HG02852 (cell line): ENCODE data around the gene GLIS1.

Experiments used
- ATAC-seq: cut with Tn5 transposase; IDR thresholded peaks from one replicate; pipeline ENCODE4 v1.9.1; 2021; ENCODE audit warnings: mild to moderate bottlenecking, moderate library complexity; ENCODE audit not compliant: unreplicated experiment

Gene GLIS1

DNA sequence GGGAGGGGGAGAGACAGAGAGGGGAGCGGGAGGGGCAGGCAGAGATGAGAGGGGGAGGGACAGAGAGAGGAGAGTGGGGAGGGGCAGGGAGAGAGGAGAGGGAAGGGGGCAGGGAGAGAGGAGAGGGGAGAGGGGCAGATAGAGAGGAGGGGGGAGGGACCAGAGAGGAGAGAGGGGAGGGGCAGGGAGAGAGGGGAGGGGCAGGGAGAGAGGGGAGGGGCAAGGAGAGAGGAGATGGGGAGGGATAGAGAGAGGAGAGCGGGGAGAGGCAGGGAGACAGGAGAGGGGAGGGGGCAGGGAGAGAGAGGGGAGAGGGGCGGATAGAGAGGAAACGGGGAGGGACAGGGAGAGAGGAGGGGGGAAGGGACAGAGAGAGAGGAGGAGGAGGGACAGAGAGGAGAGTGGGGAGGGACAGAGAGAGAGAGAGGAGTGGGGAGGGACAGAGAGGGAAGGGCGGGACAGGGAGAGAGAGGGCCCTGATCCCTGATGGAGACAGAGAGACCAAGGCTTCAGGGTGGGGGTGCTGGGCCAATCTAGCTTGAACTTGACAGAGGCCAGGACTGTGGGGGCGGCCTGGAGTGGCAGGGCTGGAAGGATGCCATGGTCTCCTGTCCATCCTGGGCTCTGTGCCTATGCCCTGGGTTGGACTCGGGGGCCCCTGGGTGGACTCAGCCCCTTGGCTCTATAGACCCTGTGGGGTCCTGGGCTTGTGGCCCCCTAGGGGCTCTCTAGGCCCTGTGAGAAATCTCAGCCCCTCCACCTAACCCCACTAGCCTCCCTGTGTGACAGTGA, 236.1 kb downstream of the GLIS1 start:
- no peak for ATAC-seq

DNA sequence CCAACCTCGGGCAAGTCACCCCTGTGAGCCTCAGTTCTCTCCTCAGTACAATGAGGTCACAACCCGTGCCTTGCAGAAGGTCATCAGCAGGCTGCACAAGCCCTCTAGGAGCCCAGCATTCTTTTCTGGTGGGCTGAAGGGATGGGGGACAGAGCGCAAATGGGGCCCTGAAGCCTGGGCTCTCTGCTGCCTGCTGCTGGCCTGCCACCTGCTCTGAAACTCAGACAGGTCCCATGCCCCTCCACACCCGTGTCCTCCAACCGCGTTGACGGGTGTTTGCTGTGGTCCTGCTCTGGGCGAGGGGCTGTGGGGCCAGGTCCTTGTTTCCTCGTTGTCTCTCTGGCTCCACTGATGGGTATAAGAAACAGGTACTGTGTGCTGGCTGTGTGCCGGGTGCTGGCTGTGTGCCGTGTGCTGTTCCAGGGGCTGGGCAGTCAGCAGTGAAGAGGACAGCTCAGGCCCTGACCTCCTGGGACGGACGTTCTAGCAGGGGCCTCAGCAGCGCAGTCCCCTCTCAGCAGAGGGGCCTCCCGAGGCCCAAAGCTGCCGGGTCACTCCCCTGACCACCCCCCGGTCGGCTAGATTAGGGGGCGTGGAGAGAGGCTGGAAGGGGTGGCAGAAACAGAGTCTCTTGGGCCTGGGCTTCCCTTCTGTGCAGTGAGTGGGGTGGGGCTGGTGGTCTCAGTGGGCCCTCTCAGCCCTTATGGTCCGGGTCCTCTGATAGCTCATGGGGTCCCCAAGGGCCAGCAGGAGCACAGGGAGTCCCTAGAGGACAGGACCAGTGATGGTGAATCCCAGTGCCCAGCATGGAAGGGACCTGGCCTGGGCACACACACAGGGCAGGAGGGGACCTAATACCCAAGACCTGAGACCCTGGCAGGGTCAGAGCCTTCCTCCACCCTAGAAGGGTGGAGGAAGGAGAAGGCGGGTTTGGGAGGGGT, 237.6 kb downstream of the GLIS1 start:
- no peak for ATAC-seq

DNA sequence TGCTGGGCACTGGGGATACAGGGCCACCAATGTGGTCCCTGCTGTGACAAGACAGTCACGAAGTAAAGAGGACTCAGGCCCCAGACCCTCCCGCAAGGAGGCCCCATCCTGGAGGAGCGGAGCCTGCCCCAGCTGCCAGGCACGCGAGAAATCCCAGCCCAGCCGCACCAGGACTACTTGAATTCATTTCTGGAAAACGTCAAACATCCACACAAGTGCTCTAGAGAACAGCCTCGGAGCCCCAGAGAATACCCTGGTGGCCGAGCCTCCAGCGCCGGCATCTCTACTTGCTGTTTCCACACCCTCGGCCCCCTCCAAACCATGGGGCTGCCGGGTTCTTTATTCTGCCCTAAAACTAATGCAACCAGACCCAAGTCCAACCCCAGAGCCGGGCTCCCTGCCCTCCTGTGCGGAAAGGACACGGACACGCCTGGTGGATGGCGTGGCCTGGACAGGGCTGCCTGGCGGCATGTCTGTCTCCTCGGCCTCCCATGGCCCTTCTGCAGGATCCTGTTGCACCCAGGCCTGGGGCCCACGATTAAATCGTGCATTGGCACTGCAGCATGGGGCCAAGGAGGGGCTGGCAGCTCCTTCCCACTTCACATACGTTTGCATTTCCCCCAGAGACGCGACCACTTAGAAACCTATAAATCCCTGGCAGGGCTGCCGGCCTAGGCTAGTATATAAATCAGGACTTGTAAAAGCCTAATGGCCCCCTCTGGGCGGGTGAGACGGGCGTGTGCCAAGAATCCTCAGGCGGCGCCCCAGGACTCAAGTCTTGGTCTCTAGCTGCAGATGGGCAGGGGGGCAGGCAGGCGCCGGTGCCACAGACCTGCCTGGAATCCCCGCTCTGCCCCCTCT, 238.5 kb downstream of the GLIS1 start:
- no peak for ATAC-seq

DNA sequence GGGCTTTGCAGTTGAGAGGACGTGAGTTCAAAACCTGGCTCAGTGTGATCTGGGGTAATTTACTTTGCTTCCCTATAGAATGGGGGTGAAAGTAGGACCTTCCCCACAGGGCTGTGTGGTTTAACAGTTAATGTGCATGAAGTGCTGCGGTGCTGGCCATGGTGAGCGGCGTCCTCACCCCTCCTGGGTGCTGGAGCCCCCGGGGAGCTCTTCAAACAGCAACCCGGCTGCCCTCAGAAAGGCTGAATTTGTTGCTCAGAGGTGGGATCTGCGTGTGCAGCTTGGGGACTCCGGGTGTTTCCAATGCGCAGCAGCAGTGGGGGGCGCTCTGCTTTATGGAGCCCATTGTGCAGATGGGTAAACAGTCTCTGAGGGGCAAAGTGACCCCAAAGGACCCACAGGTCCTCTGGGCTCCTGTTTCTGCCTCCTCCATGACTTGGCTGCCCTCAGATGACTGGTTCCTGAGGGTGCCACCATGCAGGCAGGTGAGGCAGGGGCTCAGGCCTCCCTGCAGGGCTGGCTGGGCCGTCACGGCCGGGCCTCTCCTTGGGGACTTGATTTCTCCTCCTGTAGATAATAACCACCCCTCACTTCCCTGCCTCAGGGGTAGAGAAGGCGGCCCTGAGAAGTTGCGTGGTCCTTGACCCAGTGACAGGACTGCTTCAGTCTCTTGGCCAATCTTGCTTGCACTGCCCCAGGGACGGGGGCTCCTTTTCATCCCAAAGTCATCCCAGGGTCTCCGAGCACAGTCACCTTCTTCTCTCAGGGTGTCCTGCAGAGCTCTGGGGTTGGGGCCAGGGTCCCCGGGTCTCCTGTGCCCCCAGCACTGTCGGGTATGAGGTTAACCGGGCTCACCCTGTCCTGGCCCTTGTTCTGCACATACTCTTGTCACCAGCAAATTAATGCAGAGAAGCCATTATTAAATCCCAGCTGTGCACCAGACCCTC, 239.4 kb downstream of the GLIS1 start:
- no peak for ATAC-seq

DNA sequence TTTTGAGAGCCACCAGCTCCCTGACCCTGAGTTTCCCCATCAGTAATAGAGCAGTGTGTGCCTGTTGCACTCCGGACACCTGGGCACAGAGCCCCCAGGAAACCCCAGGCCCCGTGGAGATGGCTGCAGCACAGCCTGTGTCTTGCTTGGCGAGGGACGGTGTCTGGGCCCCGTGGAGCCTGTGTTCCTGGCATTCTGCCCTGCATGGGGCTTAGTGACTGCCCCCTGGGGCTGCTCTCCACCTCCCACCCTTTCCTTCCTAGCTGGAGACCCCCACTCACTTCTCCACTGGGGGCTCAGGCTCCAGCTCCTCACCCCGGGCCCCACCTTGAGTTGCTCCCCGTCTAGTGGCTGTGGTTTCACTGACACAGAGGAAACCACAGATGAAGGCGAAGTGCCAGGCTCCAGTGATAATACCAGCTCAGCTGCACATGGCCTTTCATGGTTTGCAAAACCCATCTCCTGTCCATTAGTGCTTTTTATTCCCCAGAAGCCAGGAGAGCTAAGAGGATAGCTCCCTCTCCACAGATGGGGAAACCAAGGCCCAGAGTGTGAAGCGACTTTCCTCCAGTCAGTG, 240.3 kb downstream of the GLIS1 start:
- ATAC-seq: no peak

DNA sequence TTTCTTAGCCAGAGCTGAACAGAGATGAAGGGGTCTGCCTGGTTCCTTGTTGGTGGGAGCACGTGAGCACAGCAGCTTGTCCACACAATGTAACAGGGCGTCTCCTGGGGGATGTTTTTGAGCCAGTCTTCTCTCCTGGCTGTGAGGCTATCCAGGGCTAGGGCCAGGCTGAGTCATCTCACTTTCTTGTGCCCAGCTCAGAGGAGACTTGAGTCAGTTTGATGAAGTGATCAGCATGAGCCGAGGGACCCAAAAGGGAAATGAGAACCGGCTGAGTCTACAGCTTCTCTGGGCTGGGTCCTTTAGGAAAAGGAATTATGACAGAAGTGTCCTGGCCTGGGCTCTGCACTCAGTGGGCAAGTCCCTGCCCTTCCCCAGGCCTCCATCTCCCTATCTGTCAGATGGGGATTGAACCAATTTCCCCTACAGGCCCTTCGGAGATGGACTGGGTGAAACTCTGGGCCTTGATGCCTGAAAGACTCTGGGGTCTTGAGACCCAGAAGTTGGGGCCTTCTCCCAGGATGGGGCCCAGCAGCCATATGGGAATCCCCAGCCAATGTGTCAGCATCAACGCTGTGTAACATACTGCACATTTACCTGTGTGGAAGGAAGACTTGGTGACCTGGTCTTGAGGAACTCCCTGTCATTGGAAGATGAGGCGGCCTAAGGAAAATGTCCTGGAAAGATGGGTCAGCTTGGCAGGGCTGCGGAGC, 243.2 kb downstream of the GLIS1 start:
- no peak for ATAC-seq

DNA sequence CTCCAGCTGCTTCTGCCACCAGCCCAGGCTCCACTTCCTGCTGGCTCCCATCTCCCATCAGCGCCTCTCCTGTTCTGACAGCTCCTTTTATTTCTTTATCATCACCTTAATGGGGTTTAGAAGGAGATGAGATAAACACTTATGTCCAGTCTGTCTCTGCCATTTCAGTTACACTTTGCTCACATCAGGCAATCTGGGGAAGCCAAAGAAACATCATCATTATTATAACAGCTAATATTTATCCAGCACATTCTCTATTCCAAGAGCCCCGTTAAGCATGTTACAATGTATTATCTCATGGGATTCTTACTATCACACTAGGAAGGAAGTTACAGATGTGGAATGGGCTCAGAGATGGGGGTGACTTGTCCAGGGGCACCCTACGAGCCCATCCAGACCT, 248.6 kb downstream of the GLIS1 start:
- ATAC-seq: no peak

DNA sequence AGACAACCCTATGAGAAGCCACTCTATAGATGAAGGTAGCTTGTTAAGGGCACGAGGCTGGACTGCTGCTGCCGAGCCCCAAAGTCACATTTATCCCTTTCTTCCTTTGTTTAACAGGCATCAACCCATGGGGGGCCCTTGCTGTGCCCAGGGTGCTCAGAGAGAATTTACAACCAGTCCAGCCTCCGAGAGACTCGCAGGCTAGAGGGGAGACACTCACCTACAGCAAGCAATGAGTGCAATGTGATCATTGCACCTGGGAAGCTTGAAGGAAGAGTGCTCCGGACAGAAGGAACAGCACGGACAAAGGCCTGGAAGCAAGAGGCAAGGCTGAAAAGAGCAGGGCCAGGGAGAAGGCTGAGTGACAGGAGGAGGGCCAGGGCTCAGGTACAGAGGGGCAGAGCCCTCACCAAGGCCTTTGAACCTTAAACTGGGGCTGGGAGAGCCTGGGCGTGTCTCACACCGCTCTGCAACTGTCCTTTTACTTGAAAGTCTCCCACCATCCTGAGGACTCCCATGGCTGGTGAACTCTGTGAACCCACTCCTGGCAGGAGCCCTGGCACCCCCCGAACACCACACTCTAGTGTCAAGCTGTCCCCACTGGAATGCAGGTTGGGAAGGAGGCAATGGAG, 252.5 kb downstream of the GLIS1 start:
- ATAC-seq: no peak

DNA sequence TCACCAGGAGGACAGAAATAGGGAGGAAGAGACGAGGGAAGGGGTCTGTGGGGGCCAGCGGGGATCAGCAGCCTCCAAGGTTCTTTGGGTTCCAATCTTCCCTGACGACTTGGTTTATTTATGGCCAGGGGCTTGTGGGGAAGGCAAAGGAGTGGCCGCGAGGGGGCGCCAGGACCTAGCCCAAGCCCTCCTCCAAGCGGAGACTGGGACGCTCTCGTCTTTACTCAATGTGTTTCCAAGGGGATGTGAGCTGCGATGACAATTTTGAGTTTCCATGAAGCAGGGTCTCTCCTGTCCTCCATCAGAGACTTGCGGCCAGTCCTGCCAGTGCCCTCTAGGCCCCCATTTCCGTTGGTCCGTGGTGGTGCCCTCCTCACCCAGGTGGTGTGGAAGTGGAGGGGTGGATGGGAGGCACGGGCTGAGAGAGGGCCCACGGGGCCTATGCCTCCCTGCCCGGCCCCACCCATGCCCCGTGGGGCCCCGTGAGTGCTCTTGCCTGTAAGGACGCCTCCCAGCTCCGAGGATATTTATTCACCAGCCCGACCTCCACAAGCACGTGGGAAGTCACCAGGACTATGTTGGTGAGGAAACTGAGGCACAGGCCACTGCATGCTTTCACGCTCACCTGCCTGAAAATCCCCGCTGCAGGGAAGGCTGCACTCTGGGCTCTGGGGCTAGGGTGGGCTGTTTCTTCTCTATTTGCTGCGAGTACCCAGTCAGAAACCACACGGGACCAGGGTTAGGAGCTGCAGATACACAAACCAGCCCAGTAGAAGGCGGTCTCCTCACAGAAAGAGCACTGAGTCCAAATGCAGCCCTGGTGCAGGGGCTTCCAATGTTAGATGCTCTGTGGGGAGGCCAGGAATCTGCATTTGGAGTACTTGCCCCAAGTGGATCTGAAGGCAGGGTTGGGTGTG, 253.2 kb downstream of the GLIS1 start:
- no peak for ATAC-seq

DNA sequence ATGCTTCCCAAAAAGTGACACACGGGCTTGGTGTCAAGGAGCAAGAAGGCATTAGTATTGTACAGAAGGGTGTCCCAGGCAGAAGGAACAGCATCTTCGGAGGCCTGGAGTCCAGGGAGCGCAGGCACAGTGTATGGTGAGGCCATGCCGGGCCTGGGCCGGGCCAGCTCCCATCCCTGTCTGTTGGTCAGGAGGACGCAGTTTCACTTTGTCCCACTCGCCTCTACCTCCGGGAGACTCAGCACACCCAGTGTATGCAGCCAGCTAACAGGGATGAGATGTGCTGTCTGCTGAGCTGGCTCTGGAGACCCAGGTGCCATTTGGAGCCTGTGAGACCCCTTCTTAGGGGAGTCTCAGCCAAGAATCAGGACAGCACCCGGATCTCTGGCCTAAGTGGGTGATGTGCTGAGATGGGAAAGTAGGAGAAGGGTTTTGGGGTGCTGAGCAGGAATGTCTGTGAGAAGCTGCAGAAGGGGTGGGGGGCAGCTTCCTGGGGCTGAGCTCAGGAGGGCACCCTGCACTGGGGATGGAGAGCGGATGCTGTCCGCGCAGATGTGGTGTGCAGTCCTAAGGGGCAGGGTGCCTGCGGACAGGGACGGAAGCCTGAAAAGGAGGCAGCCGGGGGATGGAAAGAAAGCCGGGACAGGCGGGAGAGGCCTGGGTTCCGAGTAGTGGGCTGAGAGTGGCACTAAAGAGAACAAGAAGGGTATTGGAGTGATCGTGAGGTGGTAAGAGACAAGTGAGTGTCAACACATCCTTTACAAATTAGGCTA, 254.1 kb downstream of the GLIS1 start:
- ATAC-seq: no peak

DNA sequence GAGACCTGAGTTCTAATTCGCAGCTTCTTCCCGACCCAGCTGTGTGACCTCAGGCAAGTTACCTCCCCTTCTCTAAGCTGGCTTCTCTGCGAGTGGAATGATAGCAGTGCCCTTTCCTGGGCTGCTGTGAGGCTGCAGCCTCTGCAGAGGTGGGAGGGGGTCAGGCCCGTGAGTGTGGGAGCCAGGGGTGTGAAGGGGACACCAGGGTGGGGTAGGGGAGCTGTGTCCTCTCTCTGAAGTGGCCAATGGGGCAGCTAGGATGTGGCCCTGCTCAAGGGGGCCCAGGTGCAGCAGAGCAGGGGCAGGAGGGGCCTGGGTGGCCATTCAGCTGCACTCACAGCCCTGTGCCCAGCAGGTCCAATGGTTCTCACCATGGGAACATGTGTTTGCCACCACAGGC, 255.3 kb downstream of the GLIS1 start:
- ATAC-seq: no peak

DNA sequence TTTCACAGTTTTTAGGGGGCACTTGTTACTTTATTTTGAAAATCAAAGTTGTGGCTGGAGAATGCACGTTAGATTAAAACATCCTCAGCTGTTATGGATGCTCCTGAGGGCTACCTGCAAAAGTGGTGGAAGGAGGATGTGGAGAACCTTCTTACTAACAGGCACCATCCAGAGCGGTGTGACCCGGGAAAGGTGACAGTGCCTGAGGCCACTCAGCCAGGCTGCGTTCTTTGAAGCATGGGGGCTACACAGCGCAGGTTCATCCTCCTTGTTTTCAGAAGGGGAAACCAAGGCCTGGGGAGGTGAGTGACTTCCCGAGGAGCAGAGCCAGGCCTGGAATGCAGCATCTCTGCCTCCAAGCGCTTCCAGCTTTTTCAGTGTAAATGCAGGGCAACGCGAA, 255.8 kb downstream of the GLIS1 start:
- no peak for ATAC-seq

DNA sequence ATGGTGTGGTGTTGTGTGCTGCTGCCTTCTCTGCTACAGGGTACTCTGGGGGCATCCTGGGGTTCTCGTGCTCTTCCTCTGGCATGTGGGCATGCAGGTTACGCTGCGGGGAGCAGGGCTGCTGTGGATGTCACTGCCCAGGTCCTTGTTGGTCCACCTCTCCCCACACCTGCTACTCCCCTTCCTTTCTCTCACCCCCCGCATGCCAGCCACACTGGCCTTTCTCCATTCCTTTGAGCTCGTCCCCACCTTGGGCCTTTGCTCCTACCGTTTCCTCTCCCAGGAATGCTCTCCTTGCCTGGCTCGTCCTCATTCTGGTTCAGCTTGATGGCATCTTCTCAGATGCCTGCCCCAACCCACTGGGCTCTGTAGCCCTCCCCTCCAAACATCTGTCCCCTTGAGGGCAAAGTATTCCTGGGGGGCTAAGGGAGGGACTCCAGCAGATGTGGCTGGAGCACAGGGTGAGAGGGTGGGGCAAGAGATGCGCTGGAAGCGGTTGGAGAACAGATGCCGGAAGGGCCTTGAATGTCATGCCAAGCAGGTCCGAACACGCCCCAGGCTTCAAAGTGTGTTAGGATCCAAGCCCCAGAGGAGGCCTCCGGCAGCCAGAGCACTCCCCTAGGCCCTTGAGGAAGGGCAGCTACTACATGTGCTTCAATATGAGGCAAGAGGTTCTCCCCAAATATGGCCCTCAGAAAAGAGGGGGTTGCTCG, 256.4 kb downstream of the GLIS1 start:
- no peak for ATAC-seq

DNA sequence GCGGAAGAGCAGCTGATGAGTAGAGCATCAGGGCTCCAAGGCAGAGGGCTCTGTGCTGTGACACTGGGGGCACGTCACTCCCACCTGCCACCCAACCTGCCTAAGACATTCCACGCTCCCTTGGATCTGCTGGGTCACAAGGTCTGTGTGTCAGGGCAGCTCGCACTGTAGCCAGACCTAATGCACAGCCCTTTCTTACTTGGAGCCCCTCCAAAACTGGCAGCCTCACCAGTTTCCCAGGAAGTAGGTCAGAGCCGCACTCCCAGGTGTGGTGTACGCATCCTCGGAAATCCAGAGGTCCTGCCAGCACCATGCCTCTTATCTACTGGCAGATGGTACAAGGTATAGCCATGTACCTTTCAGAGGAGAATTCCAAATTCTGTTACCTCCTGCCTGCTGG, 257.5 kb downstream of the GLIS1 start:
- ATAC-seq: no peak

DNA sequence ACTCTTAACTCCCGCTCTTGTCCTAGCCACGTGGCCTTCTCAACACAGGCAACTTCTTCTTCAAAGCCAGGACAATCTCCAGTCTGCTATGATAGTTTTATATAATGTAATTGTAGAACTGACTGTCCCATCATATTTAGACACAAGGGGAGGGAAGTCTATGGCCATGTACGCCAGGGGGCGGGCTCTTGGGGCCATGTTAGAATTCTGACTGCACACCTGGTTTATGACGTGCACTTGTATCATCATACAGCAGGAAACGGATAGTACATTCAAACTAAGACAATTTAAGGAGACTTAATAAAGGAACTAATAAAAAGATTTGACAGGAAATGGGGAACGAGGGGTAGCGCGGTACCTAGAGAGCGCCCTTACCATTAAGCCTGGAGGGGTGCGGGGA, 258.3 kb downstream of the GLIS1 start:
- ATAC-seq: no peak

DNA sequence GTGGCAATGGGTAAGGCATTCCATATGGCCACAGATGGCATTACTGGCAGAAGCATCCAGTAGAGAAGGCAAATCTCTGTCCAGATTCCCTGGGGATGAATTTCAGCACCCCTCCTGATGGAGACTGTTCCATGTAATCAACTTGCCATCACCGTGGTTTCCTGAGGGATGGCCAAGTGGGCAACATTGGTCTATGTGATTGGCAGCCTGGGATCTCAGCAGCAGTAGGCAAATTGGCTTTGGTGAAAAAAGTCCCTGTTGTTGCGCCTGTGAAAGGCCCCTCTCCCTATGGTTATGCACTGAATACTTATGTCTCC, 260.5 kb downstream of the GLIS1 start:
- ATAC-seq: no peak
